Sigmoid colon (tissue), 4 donors: ENCODE data around the gene PDE6C.

Experiments used
- EP300 ChIP-seq, 4 donors: sonication (generic); formaldehyde crosslinking; IDR thresholded peaks; one replicate each; pipeline ENCODE4 v1.6.1; 2017; ENCODE audit warnings: antibody characterized with exemption in 4 of 4
- POLR2A ChIP-seq, 2 donors: fragments of 450-650 bp; IDR thresholded peaks; one replicate each; pipeline ENCODE4 v1.6.1; 2016; ENCODE audit warnings: antibody characterized with exemption in 2 of 2, mild to moderate bottlenecking in 2 of 2, moderate library complexity in 2 of 2
- POLR2AphosphoS5 ChIP-seq, 4 donors: sonication (generic); formaldehyde crosslinking; IDR thresholded peaks; one replicate each; pipeline ENCODE4 v1.6.1; 2017; ENCODE audit warnings: antibody characterized with exemption in 4 of 4
- TF ChIP-seq, protein P1 (sequence below), 4 experiments: fragments of 450-650 bp in 3 of 4; fragments of 200-600 bp in 1 of 4; IDR thresholded peaks; one replicate each; pipeline ENCODE4 v1.5.1; 2016 to 2019; ENCODE audit warnings: antibody characterized with exemption in 4 of 4, mild to moderate bottlenecking in 3 of 4, moderate library complexity in 2 of 4

DNA sequence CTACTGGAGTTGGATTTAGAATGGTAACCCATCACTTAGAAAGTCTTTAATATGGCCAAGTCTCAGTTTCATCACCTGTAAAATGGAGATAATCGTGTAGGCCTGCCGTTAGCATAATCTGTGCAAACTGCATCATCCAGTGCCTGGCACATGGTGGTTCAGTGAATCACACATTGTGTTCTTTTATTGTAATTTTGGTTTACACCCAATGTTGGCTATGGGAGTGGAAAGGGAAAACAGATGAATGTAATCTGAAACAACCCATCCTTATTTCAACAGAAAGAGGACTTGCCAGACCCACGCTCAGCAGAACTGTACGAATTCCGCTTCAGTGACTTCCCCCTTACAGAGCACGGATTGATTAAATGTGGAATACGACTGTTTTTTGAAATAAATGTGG, 27.5 kb downstream of the PDE6C start:
- TF ChIP-seq POLR2AphosphoS5 (IDR thresholded peaks at IDR 0.05) (no peak), POLR2A (IDR thresholded peaks at IDR 0.05) (no peak), EP300 (IDR thresholded peaks at IDR 0.05) (no peak)
- TF ChIP-seq, protein P1, sequence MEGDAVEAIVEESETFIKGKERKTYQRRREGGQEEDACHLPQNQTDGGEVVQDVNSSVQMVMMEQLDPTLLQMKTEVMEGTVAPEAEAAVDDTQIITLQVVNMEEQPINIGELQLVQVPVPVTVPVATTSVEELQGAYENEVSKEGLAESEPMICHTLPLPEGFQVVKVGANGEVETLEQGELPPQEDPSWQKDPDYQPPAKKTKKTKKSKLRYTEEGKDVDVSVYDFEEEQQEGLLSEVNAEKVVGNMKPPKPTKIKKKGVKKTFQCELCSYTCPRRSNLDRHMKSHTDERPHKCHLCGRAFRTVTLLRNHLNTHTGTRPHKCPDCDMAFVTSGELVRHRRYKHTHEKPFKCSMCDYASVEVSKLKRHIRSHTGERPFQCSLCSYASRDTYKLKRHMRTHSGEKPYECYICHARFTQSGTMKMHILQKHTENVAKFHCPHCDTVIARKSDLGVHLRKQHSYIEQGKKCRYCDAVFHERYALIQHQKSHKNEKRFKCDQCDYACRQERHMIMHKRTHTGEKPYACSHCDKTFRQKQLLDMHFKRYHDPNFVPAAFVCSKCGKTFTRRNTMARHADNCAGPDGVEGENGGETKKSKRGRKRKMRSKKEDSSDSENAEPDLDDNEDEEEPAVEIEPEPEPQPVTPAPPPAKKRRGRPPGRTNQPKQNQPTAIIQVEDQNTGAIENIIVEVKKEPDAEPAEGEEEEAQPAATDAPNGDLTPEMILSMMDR (IDR thresholded peaks at IDR 0.05): no peak
